ENCODE data around the gene DYNC2LI1.

DYNC2LI1 gene

DNA sequence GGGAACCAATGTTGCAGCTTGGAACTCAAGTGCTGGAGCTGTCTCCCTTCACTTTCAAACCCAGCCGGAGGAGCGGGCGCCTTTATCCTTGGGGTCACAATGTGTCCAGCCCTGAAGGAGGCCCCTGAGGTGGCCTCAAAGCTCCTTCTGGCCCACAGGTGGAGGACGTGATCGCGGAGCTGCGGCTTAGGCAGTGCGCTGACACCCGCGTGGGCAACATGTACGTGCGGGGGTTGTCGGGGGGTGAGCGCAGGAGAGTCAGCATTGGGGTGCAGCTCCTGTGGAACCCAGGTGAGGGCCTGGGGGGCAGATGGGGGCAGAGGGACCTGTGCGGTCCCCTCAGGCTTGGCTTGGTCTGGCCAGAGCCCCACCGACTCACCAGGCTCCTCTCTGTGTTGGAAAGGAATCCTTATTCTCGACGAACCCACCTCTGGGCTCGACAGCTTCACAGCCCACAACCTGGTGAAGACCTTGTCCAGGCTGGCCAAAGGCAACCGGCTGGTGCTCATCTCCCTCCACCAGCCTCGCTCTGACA is 78.4 kb downstream of the DYNC2LI1 start:
- no peak for DNase-seq (ENCODE audit: low read depth)
- no peak overlapping the region for H3K4me3 ChIP-seq (replicated peaks; ENCODE audit: low read depth, low read length)
- TF ChIP-seq, protein P1, sequence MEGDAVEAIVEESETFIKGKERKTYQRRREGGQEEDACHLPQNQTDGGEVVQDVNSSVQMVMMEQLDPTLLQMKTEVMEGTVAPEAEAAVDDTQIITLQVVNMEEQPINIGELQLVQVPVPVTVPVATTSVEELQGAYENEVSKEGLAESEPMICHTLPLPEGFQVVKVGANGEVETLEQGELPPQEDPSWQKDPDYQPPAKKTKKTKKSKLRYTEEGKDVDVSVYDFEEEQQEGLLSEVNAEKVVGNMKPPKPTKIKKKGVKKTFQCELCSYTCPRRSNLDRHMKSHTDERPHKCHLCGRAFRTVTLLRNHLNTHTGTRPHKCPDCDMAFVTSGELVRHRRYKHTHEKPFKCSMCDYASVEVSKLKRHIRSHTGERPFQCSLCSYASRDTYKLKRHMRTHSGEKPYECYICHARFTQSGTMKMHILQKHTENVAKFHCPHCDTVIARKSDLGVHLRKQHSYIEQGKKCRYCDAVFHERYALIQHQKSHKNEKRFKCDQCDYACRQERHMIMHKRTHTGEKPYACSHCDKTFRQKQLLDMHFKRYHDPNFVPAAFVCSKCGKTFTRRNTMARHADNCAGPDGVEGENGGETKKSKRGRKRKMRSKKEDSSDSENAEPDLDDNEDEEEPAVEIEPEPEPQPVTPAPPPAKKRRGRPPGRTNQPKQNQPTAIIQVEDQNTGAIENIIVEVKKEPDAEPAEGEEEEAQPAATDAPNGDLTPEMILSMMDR (IDR thresholded peaks at IDR 0.05; ENCODE audit: low read length, missing control alignments), result no peak

DNA sequence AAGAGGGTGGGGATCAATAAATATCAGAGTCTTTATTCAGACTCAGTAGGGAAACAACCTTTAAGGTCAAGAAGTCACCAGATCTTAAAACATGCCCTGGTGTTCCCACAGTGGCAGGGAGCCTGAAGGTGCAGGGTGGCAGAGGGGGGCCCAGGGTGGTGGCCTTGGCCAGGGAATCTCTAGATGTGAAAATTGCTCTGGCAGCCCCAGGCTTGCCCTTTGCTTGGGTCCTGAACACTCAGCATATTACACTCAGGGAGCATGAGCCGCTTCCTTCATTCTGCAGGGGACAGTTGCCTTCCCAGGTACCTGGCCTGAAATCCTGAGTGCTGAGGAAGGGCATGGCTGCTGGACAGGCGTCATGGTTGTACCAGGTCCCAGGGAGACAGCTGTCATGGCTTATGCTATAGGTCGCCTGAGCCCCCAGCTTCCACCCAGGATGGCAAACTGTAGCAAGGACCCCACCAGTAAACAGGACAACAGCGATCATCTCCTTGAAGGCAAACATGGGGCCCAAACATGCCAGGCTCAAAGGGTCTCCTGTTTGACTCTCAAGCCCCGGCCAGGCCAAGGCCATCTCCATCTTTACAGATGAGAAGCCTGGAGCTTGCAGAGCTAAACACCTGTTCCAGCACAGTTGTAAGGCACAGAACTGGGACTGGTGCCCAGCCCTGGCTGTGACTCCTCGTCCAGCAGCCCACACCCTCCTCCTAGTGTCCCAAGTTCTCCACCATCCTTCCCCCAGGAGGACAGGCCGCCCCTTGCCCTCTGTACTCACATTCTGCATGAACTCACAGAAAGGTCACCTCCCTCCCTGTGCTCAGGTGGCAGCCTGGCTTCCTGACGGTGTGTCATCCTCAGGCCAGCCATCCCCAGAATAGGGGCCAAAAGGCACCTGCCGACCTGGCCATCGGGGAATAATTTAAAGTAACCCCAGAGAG is 79.6 kb downstream of the DYNC2LI1 start:
- no peak overlapping the region for H3K4me3 ChIP-seq (replicated peaks; ENCODE audit: low read depth, low read length)
- DNase-seq (ENCODE audit: low read depth), result no peak
- TF ChIP-seq, protein P1 (IDR thresholded peaks at IDR 0.05; ENCODE audit: low read length, missing control alignments), result no peak

DNA sequence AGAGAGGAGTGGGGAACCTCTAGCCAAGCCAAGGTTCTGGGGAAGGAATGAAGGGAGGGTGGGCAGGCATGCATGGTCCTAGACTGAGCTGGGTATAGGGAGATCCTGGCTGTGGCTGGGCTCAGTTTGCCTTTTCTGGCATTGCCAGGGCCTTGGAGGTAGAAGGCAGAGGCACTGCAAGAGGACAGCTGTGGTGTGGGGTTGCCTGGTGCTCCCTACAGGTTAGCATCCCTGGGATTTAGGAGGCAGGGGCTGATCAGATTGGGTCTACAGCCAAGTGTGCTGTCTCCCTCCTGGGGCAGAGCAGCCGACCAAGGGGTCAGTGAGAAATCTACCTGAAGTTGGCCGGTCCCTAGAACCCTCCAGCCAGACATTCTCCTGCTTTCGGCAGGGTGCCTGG is 80.8 kb downstream of the DYNC2LI1 start:
- TF ChIP-seq, protein P1 (IDR thresholded peaks at IDR 0.05; ENCODE audit: low read length, missing control alignments), result no peak
- DNase-seq (ENCODE audit: low read depth), result no peak
- no peak overlapping the region for H3K4me3 ChIP-seq (replicated peaks; ENCODE audit: low read depth, low read length)

DNA sequence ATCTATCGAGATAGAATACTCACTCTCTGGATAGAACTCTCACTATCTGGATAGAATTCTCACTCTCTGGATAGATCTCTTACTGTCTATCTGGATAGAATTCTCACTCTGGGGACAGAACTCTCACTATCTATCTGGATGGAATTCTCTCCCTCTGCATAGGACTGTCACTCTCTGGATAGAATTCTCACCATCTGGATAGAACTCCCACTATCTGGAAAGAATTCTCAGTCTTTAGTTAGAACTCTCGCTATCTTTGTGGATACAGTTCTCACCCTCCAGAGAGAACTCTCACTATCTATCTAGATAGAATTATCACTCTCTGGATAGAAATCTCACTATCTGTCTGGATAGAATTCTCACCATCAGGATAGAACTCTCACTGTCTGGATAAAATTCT is 81.5 kb downstream of the DYNC2LI1 start:
- no peak overlapping the region for H3K4me3 ChIP-seq (replicated peaks; ENCODE audit: low read depth, low read length)
- TF ChIP-seq, protein P1 (IDR thresholded peaks at IDR 0.05; ENCODE audit: low read length, missing control alignments), result no peak
- DNase-seq (ENCODE audit: low read depth), result no peak

Measured in fibroblast of pulmonary artery (primary cell).